HEK293 (cell line): Measurements from ENCODE around the gene MIS18BP1.

Experiments used
- CTCF ChIA-PET: fragments of 350-600 bp; formaldehyde crosslinking; extraction: SDS; loops from one replicate; lab custom pipeline; 2021; ENCODE audit warnings: antibody characterized with exemption; lab: Yijun Ruan, JAX
- POLR2A ChIA-PET: fragments of 300-600 bp; formaldehyde crosslinking; extraction: SDS; loops from one replicate; lab custom pipeline; 2020; ENCODE audit warnings: antibody characterized with exemption, inconsistent platforms; lab: Yijun Ruan, JAX
- H3K27ac ChIP-seq: fragments of 200-500 bp; sonication (Bioruptor generic); 2 replicates; pipeline ENCODE4 v1.5.1; 2014; ENCODE audit warnings: low read depth, low read length, control low read depth, inconsistent platforms; ENCODE audit errors: extremely low read depth
- H3K36me3 ChIP-seq, 2 experiments: fragments of 200-500 bp in 1 of 2; sonication (Bioruptor generic) in 1 of 2; 1 replicate in 1 of 2; 2 replicates in 1 of 2; pipeline ENCODE4 v1.5.1; 2014 to 2017; ENCODE audit warnings: inconsistent platforms in 2 of 2, low read length in 2 of 2; ENCODE audit not compliant: control insufficient read depth in 2 of 2, insufficient read depth in 1 of 2
- H3K4me1 ChIP-seq: fragments of 200-500 bp; sonication (Bioruptor generic); 2 replicates; pipeline ENCODE4 v1.5.1; 2014; ENCODE audit warnings: mild to moderate bottlenecking, low read length, inconsistent platforms; ENCODE audit not compliant: control insufficient read depth, insufficient read depth
- H3K4me3 ChIP-seq: 2 replicates; pipeline ENCODE4 v1.5.1; 2011; ENCODE audit warnings: low read depth, mild to moderate bottlenecking, control low read depth, low read length, moderate library complexity
- H3K9me3 ChIP-seq: fragments of 200-500 bp; sonication (Bioruptor generic); 2 replicates; pipeline ENCODE4 v1.5.1; 2014; ENCODE audit warnings: low read depth, low read length, inconsistent platforms; ENCODE audit not compliant: control insufficient read depth, insufficient read depth
- GFI1B ChIP-seq: fragments of 450-650 bp; formaldehyde crosslinking; IDR thresholded peaks from 2 replicates; pipeline ENCODE4 v1.5.1; 2016; ENCODE audit warnings: missing biosample characterization, missing genetic modification characterization
- KLF7 ChIP-seq: fragments of 450-650 bp; formaldehyde crosslinking; IDR thresholded peaks from 2 replicates; pipeline ENCODE4 v1.5.1; 2016; ENCODE audit warnings: missing biosample characterization, missing genetic modification characterization, borderline replicate concordance
- MZF1 ChIP-seq: fragments of 450-650 bp; formaldehyde crosslinking; IDR thresholded peaks from 2 replicates; pipeline ENCODE4 v1.5.1; 2017; ENCODE audit warnings: missing biosample characterization, missing genetic modification characterization, borderline replicate concordance
- OSR2 ChIP-seq: fragments of 450-650 bp; formaldehyde crosslinking; IDR thresholded peaks from 2 replicates; pipeline ENCODE4 v1.5.1; 2016; ENCODE audit warnings: missing biosample characterization, missing genetic modification characterization
- PATZ1 ChIP-seq: fragments of 450-650 bp; formaldehyde crosslinking; IDR thresholded peaks from 2 replicates; pipeline ENCODE4 v1.5.1; 2016; ENCODE audit warnings: missing biosample characterization, missing genetic modification characterization
- SP7 ChIP-seq: fragments of 450-650 bp; formaldehyde crosslinking; IDR thresholded peaks from 2 replicates; pipeline ENCODE4 v1.5.1; 2016; ENCODE audit warnings: missing biosample characterization, missing genetic modification characterization
- WT1 ChIP-seq: fragments of 450-650 bp; formaldehyde crosslinking; IDR thresholded peaks from 2 replicates; pipeline ENCODE4 v1.5.1; 2016; ENCODE audit warnings: missing biosample characterization, missing genetic modification characterization
- ZBTB21 ChIP-seq: fragments of 450-650 bp; formaldehyde crosslinking; IDR thresholded peaks from 2 replicates; pipeline ENCODE4 v1.5.1; 2017; ENCODE audit warnings: missing biosample characterization, missing genetic modification characterization
- ZBTB26 ChIP-seq: fragments of 450-650 bp; formaldehyde crosslinking; optimal IDR thresholded peaks from 2 replicates; pipeline ENCODE3; 2016; ENCODE audit warnings: missing biosample characterization, mild to moderate bottlenecking, missing genetic modification characterization
- ZBTB48 ChIP-seq: fragments of 450-650 bp; formaldehyde crosslinking; IDR thresholded peaks from 2 replicates; pipeline ENCODE4 v1.5.1; 2016; ENCODE audit warnings: missing biosample characterization, missing genetic modification characterization
- ZNF10 ChIP-seq: fragments of 450-650 bp; formaldehyde crosslinking; IDR thresholded peaks from 2 replicates; pipeline ENCODE4 v1.5.1; 2017; ENCODE audit warnings: missing biosample characterization, missing genetic modification characterization
- ZNF114 ChIP-seq: fragments of 450-650 bp; formaldehyde crosslinking; IDR thresholded peaks from 2 replicates; pipeline ENCODE4 v1.5.0; 2017; ENCODE audit warnings: missing biosample characterization, missing genetic modification characterization
- ZNF157 ChIP-seq: fragments of 450-650 bp; formaldehyde crosslinking; IDR thresholded peaks from 2 replicates; pipeline ENCODE4 v1.5.1; 2016; ENCODE audit warnings: missing biosample characterization, missing genetic modification characterization
- ZNF175 ChIP-seq: fragments of 450-650 bp; formaldehyde crosslinking; IDR thresholded peaks from 2 replicates; pipeline ENCODE4 v1.5.1; 2016; ENCODE audit warnings: missing biosample characterization, missing genetic modification characterization
- ZNF19 ChIP-seq: fragments of 450-650 bp; formaldehyde crosslinking; IDR thresholded peaks from 2 replicates; pipeline ENCODE4; 2016; ENCODE audit warnings: missing biosample characterization, missing genetic modification characterization, low read depth
- ZNF214 ChIP-seq: fragments of 450-650 bp; formaldehyde crosslinking; IDR thresholded peaks from 2 replicates; pipeline ENCODE4 v1.5.1; 2017; ENCODE audit warnings: missing biosample characterization, mild to moderate bottlenecking, missing genetic modification characterization, borderline replicate concordance
- ZNF280D ChIP-seq: fragments of 450-650 bp; formaldehyde crosslinking; IDR thresholded peaks from 2 replicates; pipeline ENCODE4 v1.5.1; 2016; ENCODE audit warnings: missing biosample characterization, missing genetic modification characterization
- ZNF341 ChIP-seq: fragments of 450-650 bp; formaldehyde crosslinking; IDR thresholded peaks from 2 replicates; pipeline ENCODE4; 2016; ENCODE audit warnings: low read depth, missing biosample characterization, missing genetic modification characterization
- ZNF354C ChIP-seq: fragments of 450-650 bp; formaldehyde crosslinking; IDR thresholded peaks from 2 replicates; pipeline ENCODE4 v1.5.1; 2016; ENCODE audit warnings: missing biosample characterization, missing genetic modification characterization, low read depth, borderline replicate concordance
- ZNF513 ChIP-seq: fragments of 450-650 bp; IDR thresholded peaks from 2 replicates; pipeline ENCODE4 v1.5.1; 2018; ENCODE audit warnings: missing biosample characterization, missing genetic modification characterization
- ZNF555 ChIP-seq: fragments of 450-650 bp; formaldehyde crosslinking; conservative IDR thresholded peaks from 2 replicates; pipeline ENCODE4 v1.5.1; 2017; ENCODE audit warnings: missing biosample characterization, mild to moderate bottlenecking, missing genetic modification characterization, inconsistent platforms
- ZNF629 ChIP-seq: fragments of 450-650 bp; formaldehyde crosslinking; IDR thresholded peaks from 2 replicates; pipeline ENCODE4 v1.5.1; 2017; ENCODE audit warnings: missing biosample characterization, missing genetic modification characterization
- ZNF777 ChIP-seq: fragments of 450-650 bp; formaldehyde crosslinking; IDR thresholded peaks from 2 replicates; pipeline ENCODE4 v1.5.1; 2017; ENCODE audit warnings: missing biosample characterization, missing genetic modification characterization, borderline replicate concordance
- TF ChIP-seq, protein P1 (sequence below): fragments of 450-650 bp; formaldehyde crosslinking; IDR thresholded peaks from 2 replicates; pipeline ENCODE4 v1.5.1; 2016; ENCODE audit warnings: missing biosample characterization, missing genetic modification characterization
- TF ChIP-seq, protein P2 (sequence below): fragments of 450-650 bp; formaldehyde crosslinking; IDR thresholded peaks from 2 replicates; pipeline ENCODE4 v1.5.1; 2016; ENCODE audit warnings: missing biosample characterization, missing genetic modification characterization

MIS18BP1 gene

GRCh38 chr14:45242706-45243105, 10.3 kb downstream of the MIS18BP1 start:
- Histone ChIP-seq H3K4me1 (0 out of 2 replicates have a peak, but pooled peaks cover 19% of the 10 kb centered on the region), H3K4me3 (no peak overlapping the region), H3K27ac (no peak overlapping the region), H3K36me3 (peaks cover 17 to 22% of the 10 kb centered on the region in 2 experiments), H3K9me3 (no peaks in the 10 kb centered on the region)
- TF ChIP-seq ZNF19 (tag by site-specific recombination), result no peak
- TF ChIP-seq WT1 (tag by site-specific recombination), result no peak
- TF ChIP-seq, protein P1, sequence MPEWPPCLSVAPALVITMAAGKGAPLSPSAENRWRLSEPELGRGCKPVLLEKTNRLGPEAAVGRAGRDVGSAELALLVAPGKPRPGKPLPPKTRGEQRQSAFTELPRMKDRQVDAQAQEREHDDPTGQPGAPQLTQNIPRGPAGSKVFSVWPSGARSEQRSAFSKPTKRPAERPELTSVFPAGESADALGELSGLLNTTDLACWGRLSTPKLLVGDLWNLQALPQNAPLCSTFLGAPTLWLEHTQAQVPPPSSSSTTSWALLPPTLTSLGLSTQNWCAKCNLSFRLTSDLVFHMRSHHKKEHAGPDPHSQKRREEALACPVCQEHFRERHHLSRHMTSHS, result no peak
- TF ChIP-seq ZBTB48 (tag by site-specific recombination), result no peak
- no peak for TF ChIP-seq ZNF10 (tag by site-specific recombination)
- no peak for TF ChIP-seq ZNF114 (tag by site-specific recombination)
- TF ChIP-seq ZNF157, result no peak
- no peak for TF ChIP-seq ZNF341 (tag by site-specific recombination)
- TF ChIP-seq, protein P2, sequence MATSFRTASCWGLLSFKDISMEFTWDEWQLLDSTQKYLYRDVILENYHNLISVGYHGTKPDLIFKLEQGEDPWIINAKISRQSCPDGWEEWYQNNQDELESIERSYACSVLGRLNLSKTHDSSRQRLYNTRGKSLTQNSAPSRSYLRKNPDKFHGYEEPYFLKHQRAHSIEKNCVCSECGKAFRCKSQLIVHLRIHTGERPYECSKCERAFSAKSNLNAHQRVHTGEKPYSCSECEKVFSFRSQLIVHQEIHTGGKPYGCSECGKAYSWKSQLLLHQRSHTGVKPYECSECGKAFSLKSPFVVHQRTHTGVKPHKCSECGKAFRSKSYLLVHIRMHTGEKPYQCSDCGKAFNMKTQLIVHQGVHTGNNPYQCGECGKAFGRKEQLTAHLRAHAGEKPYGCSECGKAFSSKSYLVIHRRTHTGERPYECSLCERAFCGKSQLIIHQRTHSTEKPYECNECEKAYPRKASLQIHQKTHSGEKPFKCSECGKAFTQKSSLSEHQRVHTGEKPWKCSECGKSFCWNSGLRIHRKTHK, result no peak
- no peak for TF ChIP-seq ZBTB26 (tag by site-specific recombination)
- TF ChIP-seq ZNF555, result no peak
- no peak for TF ChIP-seq ZBTB21 (tag by site-specific recombination)
- no peak for TF ChIP-seq ZNF175 (tag by site-specific recombination)
- TF ChIP-seq ZNF280D (tag by site-specific recombination), result no peak
- no peak for TF ChIP-seq MZF1 (tag by site-specific recombination)
- no peak for TF ChIP-seq PATZ1 (tag by site-specific recombination)
- no peak for TF ChIP-seq OSR2 (tag by site-specific recombination)
- POLR2A ChIA-PET, result no interaction called here
- CTCF ChIA-PET, result interaction anchor here (0.6 to 1.2 kb wide), 2 partner anchors 10 to 263 kb away, joined by 3 to 6 read pairs; partner anchors contain the start of gene MIS18BP1

DNA sequence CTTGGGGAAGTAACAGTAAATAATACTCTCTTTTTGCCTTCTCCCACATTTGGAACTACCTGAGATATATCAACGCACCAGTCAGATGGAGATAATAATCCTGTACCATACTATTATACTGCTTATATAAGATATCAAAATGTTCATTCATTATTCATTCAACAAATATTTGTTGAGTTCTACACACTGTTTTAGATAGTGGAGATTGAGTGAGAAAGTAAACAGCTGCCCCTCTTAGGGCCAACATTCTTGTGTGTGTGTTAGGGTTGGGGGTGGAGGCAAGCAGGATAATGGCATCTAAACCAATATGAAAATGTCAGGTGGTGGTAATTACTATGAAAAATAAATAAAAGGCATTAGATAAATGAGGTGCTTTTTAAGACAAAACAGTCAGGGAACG, 14.0 kb downstream of the MIS18BP1 start:
- CTCF ChIA-PET, result no interaction called here
- POLR2A ChIA-PET, result no interaction called here
- Histone ChIP-seq H3K9me3 (no peaks in the 10 kb centered on the region), H3K36me3 (peaks cover 46 to 49% of the 10 kb centered on the region in 2 experiments), H3K4me1 (0 out of 2 replicates have a peak, but pooled peaks cover 2% of the 10 kb centered on the region), H3K4me3 (no peak overlapping the region), H3K27ac (no peak overlapping the region)
- TF ChIP-seq KLF7, result no peak
- no peak for TF ChIP-seq ZNF513 (tag by site-specific recombination)
- TF ChIP-seq MZF1 (tag by site-specific recombination), result no peak
- TF ChIP-seq ZNF629 (tag by site-specific recombination), result no peak
- no peak for TF ChIP-seq GFI1B (tag by site-specific recombination)
- no peak for TF ChIP-seq SP7 (tag by site-specific recombination)
- no peak for TF ChIP-seq ZNF214 (tag by site-specific recombination)
- TF ChIP-seq ZNF777 (tag by site-specific recombination), result no peak
- no peak for TF ChIP-seq ZNF354C (tag by site-specific recombination)
